GM12865 (cell line): Measurements from ENCODE around the gene PKMYT1.
"Not testable (repeated sequence)": the region's sequence is repeated elsewhere in the genome, so short reads cannot be mapped to it uniquely, and the experiment has no call there.

Experiments used
- DNase-seq: peaks from one replicate; pipeline ENCODE4 v3.0.0; 2010; ENCODE audit warnings: low read depth
- H3K4me3 ChIP-seq: 2 replicates; pipeline ENCODE4 v1.5.1; 2011; ENCODE audit warnings: mild to moderate bottlenecking, low read depth, low read length, control low read depth
- TF ChIP-seq, protein P1 (sequence below): IDR thresholded peaks from 2 replicates; pipeline ENCODE4 v1.5.1; 2011; ENCODE audit warnings: low read length, control low read depth, low read depth, inconsistent platforms; ENCODE audit not compliant: insufficient read depth; ENCODE audit errors: missing control alignments

Gene PKMYT1

DNA sequence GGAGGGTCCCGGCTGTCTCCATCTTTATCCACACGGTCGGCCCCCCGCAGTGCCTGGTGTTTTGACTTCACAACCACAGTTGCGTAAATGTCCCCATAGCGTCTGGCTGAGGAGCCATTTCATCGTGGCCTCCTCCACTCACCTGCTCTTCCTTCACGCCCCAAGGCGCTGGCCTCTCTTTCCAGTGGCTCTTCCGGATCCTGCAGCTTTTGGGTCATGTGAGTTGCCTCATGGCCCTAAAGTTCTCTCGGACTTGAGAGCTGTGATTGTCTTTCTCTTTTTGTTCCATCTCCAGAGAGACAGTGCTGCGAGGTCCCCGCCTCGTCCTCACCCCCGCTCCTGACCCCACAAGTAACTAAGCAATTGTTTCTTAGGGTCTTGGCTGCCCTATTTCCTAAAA is 45.8 kb downstream of the PKMYT1 start:
- DNase-seq: no peak
- H3K4me3 ChIP-seq: no peak overlapping the region
- TF ChIP-seq, protein P1, sequence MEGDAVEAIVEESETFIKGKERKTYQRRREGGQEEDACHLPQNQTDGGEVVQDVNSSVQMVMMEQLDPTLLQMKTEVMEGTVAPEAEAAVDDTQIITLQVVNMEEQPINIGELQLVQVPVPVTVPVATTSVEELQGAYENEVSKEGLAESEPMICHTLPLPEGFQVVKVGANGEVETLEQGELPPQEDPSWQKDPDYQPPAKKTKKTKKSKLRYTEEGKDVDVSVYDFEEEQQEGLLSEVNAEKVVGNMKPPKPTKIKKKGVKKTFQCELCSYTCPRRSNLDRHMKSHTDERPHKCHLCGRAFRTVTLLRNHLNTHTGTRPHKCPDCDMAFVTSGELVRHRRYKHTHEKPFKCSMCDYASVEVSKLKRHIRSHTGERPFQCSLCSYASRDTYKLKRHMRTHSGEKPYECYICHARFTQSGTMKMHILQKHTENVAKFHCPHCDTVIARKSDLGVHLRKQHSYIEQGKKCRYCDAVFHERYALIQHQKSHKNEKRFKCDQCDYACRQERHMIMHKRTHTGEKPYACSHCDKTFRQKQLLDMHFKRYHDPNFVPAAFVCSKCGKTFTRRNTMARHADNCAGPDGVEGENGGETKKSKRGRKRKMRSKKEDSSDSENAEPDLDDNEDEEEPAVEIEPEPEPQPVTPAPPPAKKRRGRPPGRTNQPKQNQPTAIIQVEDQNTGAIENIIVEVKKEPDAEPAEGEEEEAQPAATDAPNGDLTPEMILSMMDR: no peak

DNA sequence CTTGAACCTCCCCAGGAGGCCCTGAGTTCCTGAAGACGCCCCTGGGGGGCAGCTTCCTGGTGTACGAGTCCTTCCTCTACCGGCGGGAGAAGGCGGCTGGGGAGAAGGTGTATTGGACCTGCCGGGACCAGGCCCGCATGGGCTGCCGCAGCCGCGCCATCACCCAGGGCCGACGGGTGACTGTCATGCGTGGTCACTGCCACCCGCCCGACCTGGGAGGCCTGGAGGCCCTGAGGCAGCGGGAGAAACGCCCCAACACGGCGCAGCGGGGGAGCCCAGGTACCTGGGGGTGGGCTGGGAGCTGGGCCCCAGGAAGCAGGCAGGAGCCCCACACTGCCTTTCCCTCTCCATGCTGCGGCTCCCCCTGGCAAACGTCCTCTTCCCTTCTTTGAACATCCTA is 46.5 kb downstream of the PKMYT1 start:
- H3K4me3 ChIP-seq: no peak overlapping the region
- TF ChIP-seq, protein P1: no peak
- no peak for DNase-seq

DNA sequence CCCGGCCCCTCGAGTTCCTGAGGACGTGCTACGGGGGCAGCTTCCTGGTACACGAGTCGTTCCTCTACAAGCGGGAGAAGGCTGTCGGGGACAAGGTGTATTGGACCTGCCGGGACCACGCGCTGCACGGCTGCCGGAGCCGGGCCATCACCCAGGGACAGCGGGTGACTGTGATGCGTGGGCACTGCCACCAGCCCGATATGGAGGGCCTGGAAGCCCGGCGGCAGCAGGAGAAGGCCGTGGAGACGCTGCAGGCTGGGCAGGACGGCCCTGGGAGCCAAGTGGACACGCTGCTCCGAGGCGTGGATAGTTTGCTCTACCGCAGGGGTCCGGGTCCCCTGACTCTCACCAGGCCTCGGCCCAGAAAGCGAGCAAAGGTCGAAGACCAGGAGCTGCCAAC is 47.1 kb downstream of the PKMYT1 start:
- no peak overlapping the region for H3K4me3 ChIP-seq
- TF ChIP-seq, protein P1: no peak
- DNase-seq: no peak

DNA sequence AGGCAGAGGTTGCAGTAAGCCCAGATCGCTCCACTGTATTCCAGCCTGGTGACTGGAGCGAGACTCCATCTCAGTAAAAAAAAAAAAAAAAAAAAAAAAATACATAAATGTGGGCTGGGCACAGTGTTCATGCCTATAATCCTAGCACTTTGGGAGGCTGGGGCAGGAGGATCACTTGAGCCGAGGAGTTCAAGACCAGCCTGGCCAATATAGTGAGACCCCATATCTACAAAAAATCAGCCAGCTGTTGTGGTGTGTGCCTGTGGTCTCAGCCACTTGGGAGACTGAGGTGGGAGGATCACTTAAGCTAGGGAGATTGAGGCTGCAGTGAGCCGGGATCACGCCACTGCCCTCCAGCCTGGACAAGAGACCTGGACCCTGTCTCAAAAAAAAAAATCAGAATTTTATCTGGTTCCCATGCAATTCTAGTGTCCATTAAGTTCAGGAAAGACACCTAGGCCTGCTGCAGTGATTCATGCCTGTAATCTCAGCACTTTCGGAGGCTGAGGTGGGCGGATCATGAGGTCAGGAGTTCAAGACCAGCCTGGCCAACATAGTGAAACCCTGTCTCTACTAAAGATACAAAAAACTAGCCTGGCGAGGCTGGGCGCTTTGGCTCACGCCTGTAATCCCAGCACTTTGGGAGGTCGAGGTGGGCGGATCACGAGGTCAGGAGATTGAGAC is 48.9 kb downstream of the PKMYT1 start:
- DNase-seq, H3K4me3 ChIP-seq: not testable (repeated sequence)

DNA sequence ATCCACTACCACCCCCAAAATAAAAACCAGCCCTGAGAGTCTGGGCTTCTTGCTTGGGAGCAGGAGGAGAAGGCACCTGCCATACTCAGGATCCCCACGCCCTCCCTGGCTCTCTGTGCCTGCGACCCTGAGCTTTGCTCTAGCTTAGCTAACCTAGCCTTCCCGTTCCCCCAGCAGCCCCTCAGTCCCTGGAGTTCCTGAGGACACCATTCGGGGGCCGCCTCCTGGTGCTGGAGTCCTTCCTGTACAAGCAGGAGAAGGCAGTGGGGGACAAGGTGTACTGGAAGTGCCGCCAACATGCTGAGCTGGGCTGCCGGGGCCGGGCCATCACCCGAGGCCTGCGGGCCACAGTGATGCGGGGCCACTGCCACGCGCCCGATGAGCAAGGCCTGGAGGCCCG is 50.0 kb downstream of the PKMYT1 start:
- H3K4me3 ChIP-seq: no peak overlapping the region
- TF ChIP-seq, protein P1: no peak
- no peak for DNase-seq

DNA sequence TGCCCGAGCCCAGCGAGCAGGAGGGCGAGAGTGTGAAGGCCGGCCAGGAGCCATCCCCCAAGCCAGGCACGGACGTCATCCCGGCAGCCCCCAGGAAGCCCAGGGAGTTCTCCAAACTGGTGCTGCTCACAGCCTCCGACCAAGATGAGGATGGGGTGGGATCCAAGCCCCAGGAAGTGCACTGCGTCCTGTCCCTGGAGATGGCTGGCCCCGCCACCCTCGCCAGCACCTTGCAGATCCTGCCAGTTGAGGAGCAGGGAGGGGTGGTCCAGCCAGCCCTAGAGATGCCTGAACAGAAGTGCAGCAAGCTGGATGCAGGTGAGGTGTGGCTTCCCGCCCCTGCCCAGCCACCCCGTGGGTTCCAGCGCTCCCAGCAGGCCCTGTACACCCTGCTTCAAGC is 50.6 kb downstream of the PKMYT1 start:
- TF ChIP-seq, protein P1: no peak
- no peak overlapping the region for H3K4me3 ChIP-seq
- DNase-seq: no peak

DNA sequence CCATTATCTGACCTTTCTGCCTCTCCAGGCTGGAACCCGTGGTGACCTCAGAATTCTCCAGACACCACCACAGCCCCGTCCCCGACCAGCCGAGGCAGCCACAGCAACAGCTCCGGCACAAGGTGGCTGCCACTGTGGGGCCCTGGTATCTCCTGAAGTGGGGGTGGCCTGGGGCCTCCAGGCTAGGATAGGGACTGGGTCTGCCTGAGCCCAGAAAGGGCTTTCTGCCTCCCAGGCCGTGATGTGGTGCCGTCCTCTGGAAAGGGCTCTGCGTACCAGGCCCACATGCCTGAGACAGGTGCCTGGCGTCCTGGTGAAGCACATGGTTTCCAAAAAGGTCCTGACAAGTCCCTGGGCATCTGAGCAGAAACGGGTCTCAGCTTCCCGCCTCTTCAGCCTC is 51.5 kb downstream of the PKMYT1 start:
- TF ChIP-seq, protein P1: no peak
- no peak for DNase-seq
- no peak overlapping the region for H3K4me3 ChIP-seq

DNA sequence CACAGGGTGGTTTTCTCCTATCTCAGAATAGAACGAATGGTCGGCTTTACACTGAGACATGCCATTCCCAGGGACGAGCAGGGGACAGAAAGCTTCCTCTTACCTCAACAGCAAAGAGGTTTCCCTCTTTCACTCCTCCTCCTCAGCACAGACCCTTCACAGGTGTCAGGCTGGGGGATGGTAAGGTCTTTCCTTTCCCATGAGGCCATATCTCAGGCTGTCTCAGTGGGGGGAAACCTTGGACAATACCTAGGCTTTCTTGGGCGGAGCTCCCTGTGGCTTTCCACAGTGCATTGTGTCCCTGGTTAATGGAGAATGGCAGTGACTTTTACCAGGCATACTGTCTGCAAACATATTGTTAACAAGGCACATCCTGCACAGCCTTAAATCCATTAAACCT is 52.1 kb downstream of the PKMYT1 start:
- DNase-seq, H3K4me3 ChIP-seq: not testable (repeated sequence)
